ENCODE results near the gene TMEM156.
"Not testable (repeated sequence)": the region's sequence is repeated elsewhere in the genome, so short reads cannot be mapped to it uniquely, and the experiment has no call there.

TMEM156 gene

DNA sequence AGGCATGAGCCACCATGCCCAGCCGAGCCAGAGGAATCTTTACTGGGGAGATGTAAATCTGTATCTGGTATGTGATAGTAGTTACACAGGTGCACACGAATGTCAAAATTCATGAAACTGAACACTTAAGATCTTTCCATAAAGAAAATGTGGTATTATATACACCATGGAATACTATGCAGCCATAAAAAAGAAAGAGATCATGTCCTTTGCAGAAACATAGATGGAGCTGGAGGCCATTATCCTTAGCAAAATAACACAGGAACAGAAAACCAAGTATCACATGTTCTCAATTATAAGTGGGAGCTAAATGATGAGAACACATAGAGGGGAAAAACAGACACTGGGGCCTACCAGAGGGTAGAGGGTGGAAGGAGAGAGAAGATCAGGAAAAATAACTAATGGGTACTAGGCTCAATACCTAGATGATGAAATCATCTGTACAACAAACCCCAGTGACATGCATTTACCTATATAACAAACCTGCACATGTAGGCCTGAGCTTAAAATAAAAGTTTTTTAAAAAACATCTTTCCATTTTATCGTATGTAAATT is 7.8 kb downstream of the TMEM156 start:
- no peaks in the 10 kb centered on the region for H3K9me3 ChIP-seq (replicated peaks; ENCODE audit: low read length)
- no peaks in the 10 kb centered on the region for H3K27me3 ChIP-seq (ENCODE audit: control insufficient read depth, insufficient read depth, low read length)
- peaks cover 9% of the 10 kb centered on the region for H3K4me1 ChIP-seq (ENCODE audit: control insufficient read depth, insufficient read depth, low read length)

DNA sequence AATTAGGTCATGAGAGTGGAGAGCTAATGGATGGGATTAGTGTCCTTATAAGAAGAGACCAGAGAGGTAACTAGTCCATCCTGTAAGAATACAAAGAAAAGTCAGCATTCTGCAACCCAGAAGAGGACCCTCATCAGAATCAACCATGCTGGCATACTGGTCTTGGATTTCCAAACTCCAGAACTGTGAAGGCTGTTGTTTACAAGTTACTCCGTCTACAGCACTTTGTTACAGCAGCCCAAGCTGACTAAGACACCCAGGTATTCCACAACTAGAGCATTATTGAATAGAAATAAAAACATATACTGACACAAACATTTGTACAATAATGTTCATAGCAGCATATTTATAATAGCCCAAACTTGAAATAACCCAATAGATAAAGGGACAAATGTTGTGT is 9.2 kb downstream of the TMEM156 start:
- no peaks in the 10 kb centered on the region for H3K36me3 ChIP-seq (ENCODE audit: insufficient read depth, low read length)
- no peak overlapping the region for H3K9ac ChIP-seq (ENCODE audit: low read depth, low read length)
- no peak overlapping the region for H3K4me3 ChIP-seq (ENCODE audit: low read length)
- no peaks in the 10 kb centered on the region for H3K27me3 ChIP-seq (ENCODE audit: control insufficient read depth, insufficient read depth, low read length)
- no peak overlapping the region for H3K4me2 ChIP-seq (ENCODE audit: low read length)
- no peaks in the 10 kb centered on the region for H3K9me3 ChIP-seq (replicated peaks; ENCODE audit: low read length)
- peaks cover 9% of the 10 kb centered on the region for H3K4me1 ChIP-seq (ENCODE audit: control insufficient read depth, insufficient read depth, low read length)

More for the DNA sequence above, 7.8 kb downstream of the TMEM156 start:
- no peaks in the 10 kb centered on the region for H3K36me3 ChIP-seq (ENCODE audit: insufficient read depth, low read length)
- no peak overlapping the region for H3K4me2 ChIP-seq (ENCODE audit: low read length)
- H3K4me3 ChIP-seq (ENCODE audit: low read length), result no peak overlapping the region
- no peak overlapping the region for H3K9ac ChIP-seq (ENCODE audit: low read depth, low read length)

DNA sequence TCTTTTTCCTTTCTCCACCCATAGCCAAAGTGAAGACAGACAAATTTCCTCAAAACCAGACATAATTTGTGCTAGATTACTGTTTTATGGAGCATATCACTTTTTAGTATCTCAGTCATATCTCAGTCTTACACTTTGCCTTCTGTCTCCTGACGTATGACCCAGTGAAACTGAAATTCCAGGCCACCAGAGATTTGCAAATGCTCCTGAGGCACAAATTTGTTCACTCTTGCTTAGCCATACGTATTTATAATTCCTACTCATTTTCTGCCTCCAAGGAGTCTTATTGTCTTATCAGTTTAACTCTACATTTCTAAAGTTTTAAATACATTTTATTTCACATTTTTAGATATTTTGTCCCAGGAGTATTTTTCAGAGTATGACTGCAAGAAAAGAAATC is 10.0 kb downstream of the TMEM156 start:
- no peaks in the 10 kb centered on the region for H3K9me3 ChIP-seq (replicated peaks; ENCODE audit: low read length)
- no peak overlapping the region for H3K4me2 ChIP-seq (ENCODE audit: low read length)
- H3K4me3 ChIP-seq (ENCODE audit: low read length), result no peak overlapping the region

GRCh38 chr4:39021631-39022030 is 10.6 kb downstream of the TMEM156 start:
- Histone ChIP-seq H3K4me1 (ENCODE audit: control insufficient read depth, insufficient read depth, low read length) (peaks cover 9% of the 10 kb centered on the region), H3K9ac (ENCODE audit: low read depth, low read length) (no peak overlapping the region), H3K27me3 (ENCODE audit: control insufficient read depth, insufficient read depth, low read length) (no peaks in the 10 kb centered on the region), H3K9me3 (replicated peaks; ENCODE audit: low read length) (no peaks in the 10 kb centered on the region), H3K4me2 (ENCODE audit: low read length) (no peak overlapping the region), H3K36me3 (ENCODE audit: insufficient read depth, low read length) (no peaks in the 10 kb centered on the region), H3K4me3 (ENCODE audit: low read length) (no peak overlapping the region)

More for the DNA sequence above, 10.0 kb downstream of the TMEM156 start:
- Histone ChIP-seq H3K9ac (ENCODE audit: low read depth, low read length) (no peak overlapping the region), H3K36me3 (ENCODE audit: insufficient read depth, low read length) (no peaks in the 10 kb centered on the region), H3K4me1 (ENCODE audit: control insufficient read depth, insufficient read depth, low read length) (peaks cover 9% of the 10 kb centered on the region), H3K27me3 (ENCODE audit: control insufficient read depth, insufficient read depth, low read length) (no peaks in the 10 kb centered on the region)

GRCh38 chr4:39020130-39020529 is 12.1 kb downstream of the TMEM156 start:
- H3K27me3 ChIP-seq (ENCODE audit: control insufficient read depth, insufficient read depth, low read length), result no peaks in the 10 kb centered on the region
- no peak overlapping the region for H3K4me2 ChIP-seq (ENCODE audit: low read length)
- no peak overlapping the region for H3K9ac ChIP-seq (ENCODE audit: low read depth, low read length)
- no peaks in the 10 kb centered on the region for H3K4me1 ChIP-seq (ENCODE audit: control insufficient read depth, insufficient read depth, low read length)
- H3K4me3 ChIP-seq (ENCODE audit: low read length), result no peak overlapping the region
- H3K36me3 ChIP-seq (ENCODE audit: insufficient read depth, low read length), result no peaks in the 10 kb centered on the region
- H3K9me3 ChIP-seq (replicated peaks; ENCODE audit: low read length), result no peaks in the 10 kb centered on the region

DNA sequence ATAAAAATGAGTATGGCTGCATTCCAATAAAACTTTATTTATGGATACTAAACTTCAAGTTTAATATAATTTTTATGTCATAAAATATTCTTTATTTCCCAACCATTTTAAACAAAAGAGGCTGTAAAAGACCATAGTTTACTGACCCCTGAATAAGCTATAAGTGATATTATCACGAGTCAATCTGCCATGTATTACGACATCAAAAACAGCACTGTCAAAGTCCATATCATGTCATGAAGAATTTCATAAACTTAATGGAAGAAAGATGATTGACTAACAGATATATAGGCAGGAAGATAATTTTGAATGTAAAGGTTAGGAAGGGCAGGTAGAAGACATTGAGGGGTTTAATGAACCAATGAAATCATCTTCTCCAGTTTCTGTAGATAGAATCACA is 18.2 kb downstream of the TMEM156 start:
- H3K27me3 ChIP-seq (ENCODE audit: control insufficient read depth, insufficient read depth, low read length), result no peaks in the 10 kb centered on the region
- no peak overlapping the region for H3K9ac ChIP-seq (ENCODE audit: low read depth, low read length)
- H3K4me2 ChIP-seq (ENCODE audit: low read length), result no peak overlapping the region
- no peaks in the 10 kb centered on the region for H3K36me3 ChIP-seq (ENCODE audit: insufficient read depth, low read length)
- no peak overlapping the region for H3K4me3 ChIP-seq (ENCODE audit: low read length)
- H3K9me3 ChIP-seq (replicated peaks; ENCODE audit: low read length), result no peaks in the 10 kb centered on the region
- no peaks in the 10 kb centered on the region for H3K4me1 ChIP-seq (ENCODE audit: control insufficient read depth, insufficient read depth, low read length)

DNA sequence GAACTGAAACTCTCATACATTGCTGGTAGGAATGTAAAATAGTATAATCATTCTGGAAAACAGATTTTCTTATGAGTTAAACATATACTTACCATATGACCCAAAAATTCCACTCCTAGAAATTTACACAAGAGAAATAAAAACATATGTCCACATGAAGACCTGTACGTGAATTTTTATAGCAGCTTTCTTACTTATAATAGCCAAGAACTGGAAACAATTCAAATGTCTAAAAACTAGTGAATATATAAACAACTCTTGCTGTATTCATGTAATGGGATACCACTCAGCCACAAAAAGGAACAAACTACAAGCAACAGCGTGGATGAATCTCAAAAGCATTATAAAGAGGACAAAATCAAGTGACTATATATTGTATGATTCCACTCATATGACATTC is 27.5 kb downstream of the TMEM156 start:
- H3K9ac ChIP-seq (ENCODE audit: low read depth, low read length), result no peak overlapping the region
- H3K36me3 ChIP-seq (ENCODE audit: insufficient read depth, low read length), result no peaks in the 10 kb centered on the region
- H3K4me3 ChIP-seq (ENCODE audit: low read length), result no peak overlapping the region
- H3K27me3 ChIP-seq (ENCODE audit: control insufficient read depth, insufficient read depth, low read length), result no peaks in the 10 kb centered on the region
- no peaks in the 10 kb centered on the region for H3K4me1 ChIP-seq (ENCODE audit: control insufficient read depth, insufficient read depth, low read length)
- H3K9me3 ChIP-seq (replicated peaks; ENCODE audit: low read length), result peaks cover under 1% of the 10 kb centered on the region
- H3K4me2 ChIP-seq (ENCODE audit: low read length), result no peak overlapping the region

- H3K4me1 ChIP-seq (ENCODE audit: control insufficient read depth, insufficient read depth, low read length); H3K4me2 ChIP-seq (ENCODE audit: low read length); H3K4me3 ChIP-seq (ENCODE audit: low read length); H3K9ac ChIP-seq (ENCODE audit: low read depth, low read length); H3K36me3 ChIP-seq (ENCODE audit: insufficient read depth, low read length); H3K9me3 ChIP-seq (replicated peaks; ENCODE audit: low read length); H3K27me3 ChIP-seq (ENCODE audit: control insufficient read depth, insufficient read depth, low read length): not testable (repeated sequence)
Observed at GRCh38 chr4:39002058-39002457, 30.2 kb downstream of the TMEM156 start.

DNA sequence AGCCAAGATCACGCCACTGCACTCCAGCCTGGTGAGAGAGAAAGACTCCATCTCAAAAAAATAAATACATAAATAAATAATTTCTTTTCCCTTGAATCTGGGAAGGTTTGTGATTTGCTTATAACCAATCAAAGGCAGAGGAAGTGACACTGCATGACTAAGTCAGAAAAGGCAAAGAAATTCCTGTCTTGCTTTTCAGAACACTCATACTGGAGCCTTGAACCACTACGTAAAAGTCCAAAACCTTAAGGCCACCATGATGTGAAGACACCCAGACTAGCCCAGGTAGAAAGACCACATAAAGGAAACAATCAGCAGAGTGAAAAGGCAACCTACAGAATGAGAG is 36.6 kb downstream of the TMEM156 start:
- peak overlapping the region; percentile 42 for H3K4me2 ChIP-seq (ENCODE audit: low read length)
- peaks cover 11% of the 10 kb centered on the region for H3K4me1 ChIP-seq (ENCODE audit: control insufficient read depth, insufficient read depth, low read length)
- H3K9ac ChIP-seq (ENCODE audit: low read depth, low read length), result no peak overlapping the region
- no peaks in the 10 kb centered on the region for H3K36me3 ChIP-seq (ENCODE audit: insufficient read depth, low read length)
- H3K27me3 ChIP-seq (ENCODE audit: control insufficient read depth, insufficient read depth, low read length), result no peaks in the 10 kb centered on the region
- H3K4me3 ChIP-seq (ENCODE audit: low read length), result no peak overlapping the region
- H3K9me3 ChIP-seq (replicated peaks; ENCODE audit: low read length), result peaks cover 6% of the 10 kb centered on the region

DNA sequence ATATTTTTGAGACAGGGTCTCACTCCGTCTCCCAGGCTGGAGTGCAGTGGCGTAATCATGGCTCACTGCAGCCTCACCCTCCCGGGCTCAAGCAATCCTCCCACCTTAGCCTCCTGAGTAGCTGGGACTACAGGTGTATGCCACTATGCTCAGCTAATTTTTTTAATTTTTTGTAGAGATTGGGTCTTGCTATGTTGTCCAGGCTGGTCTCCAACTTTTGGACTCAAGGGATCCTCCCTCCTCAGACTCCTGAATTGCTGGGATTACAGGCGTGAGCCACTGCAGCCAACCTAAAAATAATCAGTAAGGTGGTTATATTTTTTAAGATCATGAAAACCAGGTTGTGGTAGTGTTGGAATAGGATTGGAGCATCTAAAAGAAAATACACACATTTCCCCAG is 38.1 kb downstream of the TMEM156 start:
- Histone ChIP-seq H3K4me2 (ENCODE audit: low read length) (no peak overlapping the region), H3K4me3 (ENCODE audit: low read length) (no peak overlapping the region), H3K4me1 (ENCODE audit: control insufficient read depth, insufficient read depth, low read length) (peaks cover 14% of the 10 kb centered on the region), H3K27me3 (ENCODE audit: control insufficient read depth, insufficient read depth, low read length) (no peaks in the 10 kb centered on the region), H3K9me3 (replicated peaks; ENCODE audit: low read length) (no peaks in the 10 kb centered on the region), H3K36me3 (ENCODE audit: insufficient read depth, low read length) (no peaks in the 10 kb centered on the region), H3K9ac (ENCODE audit: low read depth, low read length) (no peak overlapping the region)

DNA sequence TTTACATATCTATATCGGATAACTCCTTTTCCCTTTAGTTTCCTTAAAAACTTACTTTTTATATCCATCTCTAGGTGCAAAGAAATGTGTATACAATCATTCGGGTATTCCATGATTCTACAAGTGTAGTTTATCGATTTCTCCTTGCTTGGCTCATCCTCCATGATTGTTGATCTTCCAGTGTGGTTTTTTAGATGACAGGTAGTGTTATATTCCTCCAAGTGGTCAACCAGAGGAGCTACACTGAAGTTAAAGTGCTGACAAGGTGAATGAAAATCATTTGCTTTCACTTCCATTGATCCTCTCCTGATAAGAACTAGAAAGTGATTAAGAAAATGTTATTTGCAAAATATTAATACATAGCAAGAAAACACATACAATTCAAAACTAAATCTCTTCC is 38.5 kb downstream of the TMEM156 start:
- H3K9me3 ChIP-seq (replicated peaks; ENCODE audit: low read length), result no peaks in the 10 kb centered on the region
- H3K9ac ChIP-seq (ENCODE audit: low read depth, low read length), result no peak overlapping the region
- peaks cover 15% of the 10 kb centered on the region for H3K4me1 ChIP-seq (ENCODE audit: control insufficient read depth, insufficient read depth, low read length)
- H3K4me3 ChIP-seq (ENCODE audit: low read length), result no peak overlapping the region
- no peaks in the 10 kb centered on the region for H3K27me3 ChIP-seq (ENCODE audit: control insufficient read depth, insufficient read depth, low read length)
- H3K36me3 ChIP-seq (ENCODE audit: insufficient read depth, low read length), result no peaks in the 10 kb centered on the region
- no peak overlapping the region for H3K4me2 ChIP-seq (ENCODE audit: low read length)

GRCh38 chr4:38990241-38990640 is 42.0 kb downstream of the TMEM156 start:
- Histone ChIP-seq H3K4me1 (ENCODE audit: control insufficient read depth, insufficient read depth, low read length) (peaks cover 21% of the 10 kb centered on the region), H3K9ac (ENCODE audit: low read depth, low read length) (no peak overlapping the region), H3K9me3 (replicated peaks; ENCODE audit: low read length) (no peaks in the 10 kb centered on the region), H3K27me3 (ENCODE audit: control insufficient read depth, insufficient read depth, low read length) (no peaks in the 10 kb centered on the region), H3K4me3 (ENCODE audit: low read length) (no peak overlapping the region), H3K36me3 (ENCODE audit: insufficient read depth, low read length) (no peaks in the 10 kb centered on the region), H3K4me2 (ENCODE audit: low read length) (no peak overlapping the region)
